ENCODE measurements around the gene SLC22A2.

The SLC22A2 gene

GRCh38 chr6:160207618-160208017 lies 51.0 kb downstream of the SLC22A2 start:
- no peak for DNase-seq (ENCODE audit: low read depth in 3 of 3)

- no peak for DNase-seq (ENCODE audit: low read depth in 3 of 3)
Observed at GRCh38 chr6:160204710-160205109, 53.9 kb downstream of the SLC22A2 start.

- no peak for DNase-seq (ENCODE audit: low read depth in 3 of 3)
Observed at GRCh38 chr6:160203953-160204352, 54.7 kb downstream of the SLC22A2 start.

DNA sequence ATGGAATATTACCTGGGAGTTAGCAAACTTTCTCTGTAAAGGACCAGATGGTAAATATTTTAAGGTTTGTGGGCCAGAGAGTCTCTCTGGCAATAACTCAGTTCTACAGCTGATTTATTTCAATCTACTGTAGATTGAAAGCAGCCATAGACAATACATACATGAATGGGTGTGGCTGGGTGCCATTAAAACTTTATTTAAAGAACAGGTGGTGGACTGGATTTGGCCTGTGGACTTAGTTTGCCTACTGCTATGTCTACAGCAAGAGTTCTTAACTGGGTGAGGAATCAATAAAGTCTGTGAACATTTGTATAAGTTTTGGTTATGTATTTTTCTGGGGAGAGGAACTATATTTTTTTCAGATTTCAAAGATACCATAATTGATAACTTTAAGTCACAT lies 55.1 kb downstream of the SLC22A2 start:
- DNase-seq (ENCODE audit: low read depth in 3 of 3), result no peak

DNA sequence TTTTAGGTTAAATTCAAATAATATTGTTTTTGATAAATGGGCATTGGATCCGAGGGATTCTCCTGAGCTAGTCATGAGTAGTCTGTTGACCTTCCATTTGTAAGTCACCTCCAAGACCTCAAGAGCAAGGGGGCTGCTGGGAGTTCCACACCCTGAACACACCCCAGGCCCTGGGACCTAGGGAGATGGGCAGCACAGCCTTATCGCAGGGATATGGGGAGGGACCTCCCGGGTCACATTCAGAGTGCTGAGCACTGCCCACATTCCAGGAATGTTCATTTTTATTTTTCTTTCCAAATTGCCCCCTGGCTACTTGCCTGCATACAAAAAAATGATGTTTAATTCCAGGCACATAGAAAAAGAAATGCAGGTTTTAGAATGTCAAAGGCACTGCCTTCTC lies 55.5 kb downstream of the SLC22A2 start:
- no peak for DNase-seq (ENCODE audit: low read depth in 3 of 3)

DNA sequence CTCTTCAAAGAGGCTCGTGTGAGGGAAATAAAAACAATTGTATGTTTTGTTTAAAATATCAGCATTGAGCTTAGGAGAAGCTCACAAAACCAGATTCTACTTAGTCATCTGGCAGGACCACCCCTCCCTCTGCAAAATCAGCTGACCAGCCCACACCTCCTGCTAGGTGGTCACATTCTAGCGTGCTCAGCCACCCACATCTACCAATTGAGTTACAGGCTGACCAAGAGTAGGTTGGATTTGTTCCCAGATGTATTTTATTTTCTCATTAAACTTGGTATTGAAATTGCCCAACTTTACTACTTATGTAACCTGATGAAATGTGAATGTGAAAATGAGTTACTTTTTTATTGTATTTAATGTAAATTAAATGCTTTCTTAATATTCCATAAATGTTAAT lies 56.2 kb downstream of the SLC22A2 start:
- no peak for DNase-seq (ENCODE audit: low read depth in 3 of 3)

DNA sequence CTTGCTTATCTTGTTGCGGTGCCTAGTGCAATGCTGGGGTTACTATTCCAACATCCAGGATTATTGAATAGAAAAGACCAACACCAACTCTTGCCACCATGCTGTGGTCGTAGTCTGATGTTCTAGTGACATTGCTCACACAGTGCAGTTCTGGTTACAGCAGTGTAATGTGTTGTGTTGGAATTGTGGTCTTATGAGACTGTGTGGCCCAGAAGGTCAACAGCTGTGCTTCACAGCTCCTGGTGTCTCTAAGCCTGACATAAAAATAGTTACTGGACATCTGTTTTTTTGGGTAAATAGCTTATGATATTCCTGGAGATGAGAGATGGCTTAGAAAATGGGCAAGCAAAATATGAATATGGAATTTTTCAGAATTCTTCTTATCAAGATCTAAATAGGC lies 57.6 kb downstream of the SLC22A2 start:
- no peak for DNase-seq (ENCODE audit: low read depth in 3 of 3)

GRCh38 chr6:160198606-160199211 lies 59.9 kb downstream of the SLC22A2 start:
- DNase-seq (ENCODE audit: low read depth in 3 of 3), result no peak

DNA sequence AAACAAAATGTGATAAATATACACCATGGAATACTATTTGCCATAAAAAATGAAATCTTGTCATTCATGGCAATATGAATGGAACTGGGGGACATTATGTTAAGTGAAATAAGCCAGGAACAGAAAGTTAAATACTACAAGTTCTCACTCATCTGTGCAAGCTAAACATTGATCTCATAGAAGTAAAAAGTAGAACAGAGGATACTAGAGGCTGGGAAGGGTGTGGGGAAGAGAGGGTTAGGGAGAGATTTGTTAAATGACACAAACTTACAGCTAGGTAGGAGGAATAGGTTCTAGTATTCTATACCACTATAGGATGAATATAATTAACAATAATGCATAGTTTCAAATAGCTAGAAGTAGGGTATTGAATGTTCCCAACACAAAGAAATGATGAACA lies 61.0 kb downstream of the SLC22A2 start:
- no peak for DNase-seq (ENCODE audit: low read depth in 3 of 3)

- DNase-seq (ENCODE audit: low read depth in 3 of 3), result no peak
Observed at GRCh38 chr6:160194808-160195207, 63.8 kb downstream of the SLC22A2 start.

- DNase-seq (ENCODE audit: low read depth in 3 of 3), result no peak
Observed at GRCh38 chr6:160192840-160193239, 65.8 kb downstream of the SLC22A2 start.

- no peak for DNase-seq (ENCODE audit: low read depth in 3 of 3)
Observed at GRCh38 chr6:160190973-160191372, 67.6 kb downstream of the SLC22A2 start.

- no peak for DNase-seq (ENCODE audit: low read depth in 3 of 3)
Observed at GRCh38 chr6:160190081-160190480, 68.5 kb downstream of the SLC22A2 start.

DNA sequence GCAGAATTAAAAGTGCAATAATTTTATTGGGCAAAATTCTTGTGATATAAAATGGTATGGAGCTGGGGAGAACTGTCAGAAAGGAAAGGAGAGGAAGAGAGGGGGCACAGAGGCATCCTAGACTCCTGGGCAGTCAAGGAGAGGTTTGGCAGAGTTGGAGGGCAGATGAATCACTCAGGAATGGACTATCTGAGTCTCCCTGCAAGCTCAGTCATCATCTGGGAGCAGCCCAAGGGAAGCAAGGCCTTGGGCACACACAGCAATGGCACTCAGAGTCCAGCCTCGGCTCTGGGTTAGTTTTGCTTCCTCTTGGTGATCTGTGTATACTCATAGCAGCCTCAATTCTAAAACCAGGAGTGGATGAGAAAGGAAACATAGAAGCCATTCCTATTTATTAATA lies 69.8 kb downstream of the SLC22A2 start:
- no peak for DNase-seq (ENCODE audit: low read depth in 3 of 3)

- no peak for DNase-seq (ENCODE audit: low read depth in 3 of 3)
Observed at GRCh38 chr6:160180706-160181105, 77.9 kb downstream of the SLC22A2 start.

DNA sequence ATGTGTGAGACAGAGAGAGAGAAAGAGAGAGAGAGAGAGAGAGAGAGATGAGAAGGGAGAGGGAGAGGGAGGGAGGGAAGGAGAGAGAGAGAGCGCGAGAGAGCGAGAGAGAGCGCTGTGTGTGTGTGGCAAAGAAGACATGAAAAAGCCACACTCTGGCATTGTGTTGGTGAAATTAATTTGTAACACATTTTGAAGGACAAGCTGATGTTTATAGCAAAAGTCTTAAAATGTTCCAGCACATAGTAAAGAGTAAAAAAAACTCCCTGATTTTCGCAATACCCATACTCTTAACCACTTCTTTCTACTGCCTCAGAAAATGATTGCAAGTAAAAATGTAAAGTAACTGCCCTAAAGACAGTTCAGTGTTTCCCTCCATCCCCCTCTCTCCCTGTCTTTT lies 80.3 kb downstream of the SLC22A2 start:
- no peak for DNase-seq (ENCODE audit: low read depth in 3 of 3)

- DNase-seq (ENCODE audit: low read depth in 3 of 3), result no peak
Observed at GRCh38 chr6:160177220-160177619, 81.4 kb downstream of the SLC22A2 start.

GRCh38 chr6:160174681-160175080 lies 83.9 kb downstream of the SLC22A2 start:
- DNase-seq (ENCODE audit: low read depth in 3 of 3), result no peak

DNA sequence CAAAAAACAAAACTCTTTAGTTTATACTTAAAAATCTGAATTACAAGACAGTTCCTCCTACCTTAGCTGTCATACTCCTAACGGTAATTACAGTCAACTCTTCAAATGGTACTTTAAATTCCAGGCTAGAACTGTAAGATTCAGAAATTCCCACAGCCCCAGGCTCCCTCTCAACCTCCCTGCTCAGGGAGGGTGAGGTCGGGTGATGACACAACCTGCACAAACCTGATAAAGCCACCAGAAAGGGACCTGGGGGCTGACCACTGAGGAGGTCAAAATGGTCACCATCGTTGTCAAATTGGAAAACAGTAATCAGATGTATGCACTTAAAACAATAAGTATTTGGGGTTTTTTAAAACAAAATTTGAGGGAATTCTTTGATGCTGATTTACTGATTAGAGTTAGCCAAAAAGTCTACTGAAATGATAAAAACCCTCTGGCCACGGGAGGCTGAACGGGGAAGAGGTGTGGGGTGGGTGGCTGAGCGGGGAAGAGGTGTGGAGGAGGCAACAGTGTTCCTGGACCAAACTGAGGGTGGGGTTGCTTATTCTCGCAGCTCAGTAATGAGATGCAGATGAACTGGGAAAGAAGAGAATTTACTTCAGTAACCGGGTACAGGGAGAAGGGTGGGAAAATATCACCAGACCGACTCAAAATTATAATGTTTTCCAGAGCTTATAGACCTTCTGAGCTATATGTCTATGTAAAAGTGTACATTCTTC lies 84.7 kb downstream of the SLC22A2 start:
- no peak for DNase-seq (ENCODE audit: low read depth in 3 of 3)

DNA sequence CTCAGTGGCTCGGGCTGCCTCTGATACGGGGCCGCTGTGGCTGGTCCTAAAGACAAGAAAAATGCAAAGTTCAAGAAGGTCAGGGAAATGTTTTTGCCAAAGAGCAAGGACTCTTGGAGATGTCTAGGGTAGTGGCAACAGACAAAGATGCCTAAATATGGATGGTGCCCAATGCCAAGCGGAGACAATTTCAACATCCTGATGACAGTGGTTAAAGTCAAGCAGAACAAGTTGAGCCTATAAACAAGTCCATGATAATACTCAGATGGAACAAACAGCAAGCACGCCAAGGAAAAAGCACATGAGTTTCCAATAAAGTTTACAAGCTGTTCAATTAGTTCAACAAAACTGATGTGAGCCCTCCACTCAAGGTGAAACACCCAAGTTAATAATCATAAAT lies 85.9 kb downstream of the SLC22A2 start:
- DNase-seq (ENCODE audit: low read depth in 3 of 3), result no peak

DNA sequence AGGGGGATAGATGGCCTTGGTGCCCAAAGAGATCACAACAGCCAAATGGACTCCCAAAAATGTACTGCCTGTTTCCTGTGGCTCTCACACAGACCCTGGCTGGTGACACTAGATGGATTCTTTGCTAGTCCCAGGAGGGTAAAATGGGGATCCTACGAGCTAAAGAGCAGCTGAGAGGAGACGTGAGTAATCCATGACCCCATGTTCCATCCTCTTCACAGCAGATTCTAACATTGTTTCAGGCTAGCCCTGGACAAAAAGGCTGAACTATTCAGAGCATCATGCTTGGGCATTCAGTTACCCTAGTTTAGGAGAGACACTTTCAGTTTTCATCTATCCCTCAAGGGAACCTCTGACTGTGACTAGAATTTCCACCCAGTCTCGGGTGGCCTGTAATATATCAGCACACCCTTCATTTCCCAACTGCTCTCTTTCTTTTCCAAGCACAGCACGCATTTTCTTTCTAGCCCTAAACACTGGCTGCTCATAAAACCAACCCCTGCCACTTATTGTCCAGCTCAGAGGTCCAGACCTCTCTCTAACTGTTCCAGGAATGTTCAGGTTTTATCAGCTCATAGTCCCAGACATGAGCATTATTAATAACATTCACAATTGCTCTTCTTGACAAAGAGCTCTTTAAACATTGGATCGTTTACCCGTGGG lies 88.5 kb downstream of the SLC22A2 start:
- DNase-seq (ENCODE audit: low read depth in 3 of 3), result no peak

DNA sequence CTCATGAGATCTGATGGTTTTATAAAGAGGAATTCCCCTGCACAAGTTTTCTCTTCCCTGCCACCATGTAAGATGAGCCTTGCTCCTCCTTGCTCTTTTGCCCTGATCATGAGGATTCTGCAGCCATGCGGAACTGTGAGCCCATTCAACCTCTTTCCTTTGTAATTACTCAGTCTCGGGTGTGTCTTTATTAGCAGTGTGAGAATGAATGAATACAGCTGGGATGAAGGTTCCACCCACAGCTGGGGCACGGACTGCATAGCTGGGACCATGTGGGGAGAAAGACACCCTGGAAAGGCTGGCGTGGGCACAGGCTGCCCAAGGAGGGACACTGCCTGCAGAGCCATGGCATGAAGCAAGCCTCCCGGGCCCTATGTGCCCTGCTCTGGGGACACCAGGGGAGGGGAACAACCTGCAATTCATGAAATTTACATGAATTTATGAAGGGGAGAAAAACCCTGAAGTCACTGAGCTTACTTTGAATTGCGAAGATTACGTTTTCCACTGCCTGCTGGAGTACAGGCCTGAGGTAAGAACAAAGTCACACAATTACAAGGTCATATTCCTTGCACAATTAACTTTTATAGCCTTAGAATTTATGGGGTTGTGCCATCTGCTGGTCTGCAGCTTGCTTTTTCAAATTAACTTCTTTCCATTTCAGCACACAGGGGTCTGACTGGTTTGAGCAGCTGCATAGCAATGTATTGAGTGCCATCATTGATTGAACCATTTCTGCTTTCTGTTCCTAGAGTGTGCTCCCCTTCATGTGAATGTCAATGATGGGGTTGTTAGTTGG lies 90.8 kb downstream of the SLC22A2 start:
- no peak for DNase-seq (ENCODE audit: low read depth in 3 of 3)

Data from stimulated activated CD4-positive, alpha-beta T cell treated with anti-CD3 and anti-CD28 coated beads, TNF-alpha, amount 100 ng/mL, for 4 hours (primary cell).